Measurements from ENCODE around the gene UGT1A4.

Gene UGT1A4

GRCh38 chr2:233769260-233769659, 50.7 kb downstream of the UGT1A4 start:
- no peaks in the 10 kb centered on the region for H3K4me1 ChIP-seq (ENCODE audit: control insufficient read depth, low read length)
- H3K9me2 ChIP-seq (replicated peaks; ENCODE audit: control insufficient read depth, low read length), result no peaks in the 10 kb centered on the region
- TF ChIP-seq EZH2phosphoT487 (IDR thresholded peaks at IDR 0.05; ENCODE audit: borderline replicate concordance, low read length) (no peak), CTCF (IDR thresholded peaks at IDR 0.05; ENCODE audit: low read depth, low read length, poor library complexity, severe bottlenecking) (no peak)
- H3K4me2 ChIP-seq (ENCODE audit: low read length), result no peak overlapping the region
- no peaks in the 10 kb centered on the region for H3K79me2 ChIP-seq (ENCODE audit: control insufficient read depth, low read length)
- H3K9me3 ChIP-seq (ENCODE audit: control insufficient read depth, insufficient read depth, low read length), result no peaks in the 10 kb centered on the region
- H3K36me3 ChIP-seq (ENCODE audit: control insufficient read depth, low read length), result no peaks in the 10 kb centered on the region
- no peak overlapping the region for H3K4me3 ChIP-seq (ENCODE audit: low read length)
- no peak overlapping the region for H3K27ac ChIP-seq (ENCODE audit: low read depth, low read length)
- H3K27me3 ChIP-seq (ENCODE audit: control insufficient read depth, low read length), result 0 out of 2 replicates have a peak, but pooled peaks cover 2% of the 10 kb centered on the region
- H4K20me1 ChIP-seq (ENCODE audit: control insufficient read depth, insufficient read depth, low read depth, low read length), result no peaks in the 10 kb centered on the region
- H3F3A ChIP-seq (ENCODE audit: control insufficient read depth, insufficient read depth), result no peaks in the 10 kb centered on the region

GRCh38 chr2:233772153-233772552, 53.6 kb downstream of the UGT1A4 start:
- H3K4me1 ChIP-seq (ENCODE audit: control insufficient read depth, low read length), result no peaks in the 10 kb centered on the region
- no peak overlapping the region for H3K27ac ChIP-seq (ENCODE audit: low read depth, low read length)
- no peaks in the 10 kb centered on the region for H3K9me2 ChIP-seq (replicated peaks; ENCODE audit: control insufficient read depth, low read length)
- H3K9me3 ChIP-seq (ENCODE audit: control insufficient read depth, insufficient read depth, low read length), result peaks cover 2% of the 10 kb centered on the region; the same call in 1 of the 2 replicates
- no peak overlapping the region for H3K4me3 ChIP-seq (ENCODE audit: low read length)
- no peaks in the 10 kb centered on the region for H3K27me3 ChIP-seq (ENCODE audit: control insufficient read depth, low read length)
- H3K4me2 ChIP-seq (ENCODE audit: low read length), result no peak overlapping the region
- TF ChIP-seq CTCF (IDR thresholded peaks at IDR 0.05; ENCODE audit: low read depth, low read length, poor library complexity, severe bottlenecking) (no peak), EZH2phosphoT487 (IDR thresholded peaks at IDR 0.05; ENCODE audit: borderline replicate concordance, low read length) (no peak)
- H3K79me2 ChIP-seq (ENCODE audit: control insufficient read depth, low read length), result no peaks in the 10 kb centered on the region
- H3F3A ChIP-seq (ENCODE audit: control insufficient read depth, insufficient read depth), result no peaks in the 10 kb centered on the region
- H3K36me3 ChIP-seq (ENCODE audit: control insufficient read depth, low read length), result no peaks in the 10 kb centered on the region
- H4K20me1 ChIP-seq (ENCODE audit: control insufficient read depth, insufficient read depth, low read depth, low read length), result no peaks in the 10 kb centered on the region

GRCh38 chr2:233772583-233772982, 54.0 kb downstream of the UGT1A4 start:
- Histone ChIP-seq H4K20me1 (ENCODE audit: control insufficient read depth, insufficient read depth, low read depth, low read length) (no peaks in the 10 kb centered on the region), H3K4me3 (ENCODE audit: low read length) (no peak overlapping the region), H3K4me1 (ENCODE audit: control insufficient read depth, low read length) (no peaks in the 10 kb centered on the region), H3K27ac (ENCODE audit: low read depth, low read length) (no peak overlapping the region), H3K79me2 (ENCODE audit: control insufficient read depth, low read length) (no peaks in the 10 kb centered on the region), H3K36me3 (ENCODE audit: control insufficient read depth, low read length) (no peaks in the 10 kb centered on the region), H3K4me2 (ENCODE audit: low read length) (no peak overlapping the region), H3K9me3 (ENCODE audit: control insufficient read depth, insufficient read depth, low read length) (peaks cover 2% of the 10 kb centered on the region; the same call in 1 of the 2 replicates), H3K9me2 (replicated peaks; ENCODE audit: control insufficient read depth, low read length) (no peaks in the 10 kb centered on the region), H3K27me3 (ENCODE audit: control insufficient read depth, low read length) (no peaks in the 10 kb centered on the region), H3F3A (ENCODE audit: control insufficient read depth, insufficient read depth) (no peaks in the 10 kb centered on the region)
- TF ChIP-seq CTCF (IDR thresholded peaks at IDR 0.05; ENCODE audit: low read depth, low read length, poor library complexity, severe bottlenecking) (no peak), EZH2phosphoT487 (IDR thresholded peaks at IDR 0.05; ENCODE audit: borderline replicate concordance, low read length) (no peak)
